Measurements from ENCODE around the gene NEGR1.

DNA sequence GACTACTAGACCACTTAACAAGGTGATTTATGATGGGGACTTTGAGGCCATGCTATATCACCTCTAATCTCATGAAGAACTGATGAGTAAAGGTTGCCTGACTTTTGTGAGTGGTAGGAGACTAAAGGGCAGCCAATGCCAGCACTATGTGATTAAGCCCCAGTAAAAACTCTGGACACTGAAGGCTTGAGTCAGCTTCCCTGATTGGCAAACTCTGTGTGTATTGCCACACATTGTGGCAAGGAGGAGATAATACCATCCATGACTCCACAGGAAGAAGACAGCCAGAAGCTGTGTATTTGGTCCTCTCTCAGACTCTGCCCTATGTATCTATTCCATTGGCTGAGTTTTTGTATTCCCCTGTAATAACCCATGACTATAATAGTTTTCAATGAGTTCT, 788.2 kb downstream of the NEGR1 start:
- TF ChIP-seq, protein P1, sequence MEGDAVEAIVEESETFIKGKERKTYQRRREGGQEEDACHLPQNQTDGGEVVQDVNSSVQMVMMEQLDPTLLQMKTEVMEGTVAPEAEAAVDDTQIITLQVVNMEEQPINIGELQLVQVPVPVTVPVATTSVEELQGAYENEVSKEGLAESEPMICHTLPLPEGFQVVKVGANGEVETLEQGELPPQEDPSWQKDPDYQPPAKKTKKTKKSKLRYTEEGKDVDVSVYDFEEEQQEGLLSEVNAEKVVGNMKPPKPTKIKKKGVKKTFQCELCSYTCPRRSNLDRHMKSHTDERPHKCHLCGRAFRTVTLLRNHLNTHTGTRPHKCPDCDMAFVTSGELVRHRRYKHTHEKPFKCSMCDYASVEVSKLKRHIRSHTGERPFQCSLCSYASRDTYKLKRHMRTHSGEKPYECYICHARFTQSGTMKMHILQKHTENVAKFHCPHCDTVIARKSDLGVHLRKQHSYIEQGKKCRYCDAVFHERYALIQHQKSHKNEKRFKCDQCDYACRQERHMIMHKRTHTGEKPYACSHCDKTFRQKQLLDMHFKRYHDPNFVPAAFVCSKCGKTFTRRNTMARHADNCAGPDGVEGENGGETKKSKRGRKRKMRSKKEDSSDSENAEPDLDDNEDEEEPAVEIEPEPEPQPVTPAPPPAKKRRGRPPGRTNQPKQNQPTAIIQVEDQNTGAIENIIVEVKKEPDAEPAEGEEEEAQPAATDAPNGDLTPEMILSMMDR (conservative IDR thresholded peaks at IDR 0.05): no peak
- TF ChIP-seq EZH2 (IDR thresholded peaks at IDR 0.05; ENCODE audit: low read depth): no peak

Measured in PC-9 (cell line).